ENCODE results near the gene EYS. TPM values are rescaled to one million over a fixed set of nuclear protein-coding genes. Genes with fewer than 3 reads are reported as not detected.

Gene EYS
- total and polyA plus RNA-seq, 2 donors from 2014 or later = not detected

GRCh38 chr6:65538644-65539043, 168.4 kb downstream of the EYS start:
- H3K27me3 ChIP-seq (ENCODE audit: control insufficient read depth, insufficient read depth, low read length) = no peaks in the 10 kb centered on the region
- H3K9ac ChIP-seq (ENCODE audit: low read length in 3 of 3) = no peak overlapping the region
- H3K27ac ChIP-seq (ENCODE audit: low read depth in 2 of 2, low read length in 2 of 2) = no peak overlapping the region
- intact Hi-C loops (cut with DNase I) = no loop called here
- no peaks in the 10 kb centered on the region for H3K36me3 ChIP-seq (ENCODE audit: control insufficient read depth in 2 of 3, insufficient read depth in 3 of 3, low read length in 3 of 3)
- no peaks in the 10 kb centered on the region for H3K9me3 ChIP-seq (ENCODE audit: control insufficient read depth in 2 of 3, insufficient read depth in 1 of 3, low read length in 3 of 3)
- no peak for FAIRE-seq
- no peak overlapping the region for H3K4me3 ChIP-seq (ENCODE audit: low read length in 3 of 3)
- no peak for TF ChIP-seq CTCF (IDR thresholded peaks at IDR 0.05; ENCODE audit: borderline replicate concordance, extremely low read depth, insufficient read depth)
- H3K4me1 ChIP-seq (ENCODE audit: control insufficient read depth in 2 of 3, insufficient read depth in 2 of 3, low read depth in 1 of 3, low read length in 3 of 3) = no peaks in the 10 kb centered on the region
- no peak for DNase-seq

GRCh38 chr6:65537600-65537999, 169.4 kb downstream of the EYS start:
- no peak overlapping the region for H3K9ac ChIP-seq (ENCODE audit: low read length in 3 of 3)
- no peak for TF ChIP-seq CTCF (IDR thresholded peaks at IDR 0.05; ENCODE audit: borderline replicate concordance, extremely low read depth, insufficient read depth)
- FAIRE-seq (no peak), DNase-seq (no peak)
- no peaks in the 10 kb centered on the region for H3K27me3 ChIP-seq (ENCODE audit: control insufficient read depth, insufficient read depth, low read length)
- no peaks in the 10 kb centered on the region for H3K4me1 ChIP-seq (ENCODE audit: control insufficient read depth in 2 of 3, insufficient read depth in 2 of 3, low read depth in 1 of 3, low read length in 3 of 3)
- H3K27ac ChIP-seq (ENCODE audit: low read depth in 2 of 2, low read length in 2 of 2) = no peak overlapping the region
- intact Hi-C loops (cut with DNase I) = no loop called here
- H3K4me3 ChIP-seq (ENCODE audit: low read length in 3 of 3) = no peak overlapping the region
- no peaks in the 10 kb centered on the region for H3K36me3 ChIP-seq (ENCODE audit: control insufficient read depth in 2 of 3, insufficient read depth in 3 of 3, low read length in 3 of 3)
- H3K9me3 ChIP-seq (ENCODE audit: control insufficient read depth in 2 of 3, insufficient read depth in 1 of 3, low read length in 3 of 3) = no peaks in the 10 kb centered on the region

GRCh38 chr6:65531533-65531932, 175.5 kb downstream of the EYS start:
- FAIRE-seq (no peak), DNase-seq (no peak)
- H3K27me3 ChIP-seq (ENCODE audit: control insufficient read depth, insufficient read depth, low read length) = no peaks in the 10 kb centered on the region
- no peak for TF ChIP-seq CTCF (IDR thresholded peaks at IDR 0.05; ENCODE audit: borderline replicate concordance, extremely low read depth, insufficient read depth)
- no peaks in the 10 kb centered on the region for H3K9me3 ChIP-seq (ENCODE audit: control insufficient read depth in 2 of 3, insufficient read depth in 1 of 3, low read length in 3 of 3)
- no peaks in the 10 kb centered on the region for H3K4me1 ChIP-seq (ENCODE audit: control insufficient read depth in 2 of 3, insufficient read depth in 2 of 3, low read depth in 1 of 3, low read length in 3 of 3)
- intact Hi-C loops (cut with DNase I) = no loop called here
- no peak overlapping the region for H3K9ac ChIP-seq (ENCODE audit: low read length in 3 of 3)
- no peak overlapping the region for H3K27ac ChIP-seq (ENCODE audit: low read depth in 2 of 2, low read length in 2 of 2)
- no peaks in the 10 kb centered on the region for H3K36me3 ChIP-seq (ENCODE audit: control insufficient read depth in 2 of 3, insufficient read depth in 3 of 3, low read length in 3 of 3)
- no peak overlapping the region for H3K4me3 ChIP-seq (ENCODE audit: low read length in 3 of 3)

GRCh38 chr6:65524232-65524631, 182.8 kb downstream of the EYS start:
- intact Hi-C loops (cut with DNase I) = no loop called here

More at GRCh38 chr6:65524232-65524631, 182.8 kb downstream of the EYS start:
- Histone ChIP-seq H3K27ac (ENCODE audit: low read depth in 2 of 2, low read length in 2 of 2) (no peak overlapping the region), H3K27me3 (ENCODE audit: control insufficient read depth, insufficient read depth, low read length) (no peaks in the 10 kb centered on the region), H3K36me3 (ENCODE audit: control insufficient read depth in 2 of 3, insufficient read depth in 3 of 3, low read length in 3 of 3) (no peaks in the 10 kb centered on the region), H3K4me1 (ENCODE audit: control insufficient read depth in 2 of 3, insufficient read depth in 2 of 3, low read depth in 1 of 3, low read length in 3 of 3) (no peaks in the 10 kb centered on the region), H3K4me3 (ENCODE audit: low read length in 3 of 3) (no peak overlapping the region), H3K9ac (ENCODE audit: low read length in 3 of 3) (no peak overlapping the region), H3K9me3 (ENCODE audit: control insufficient read depth in 2 of 3, insufficient read depth in 1 of 3, low read length in 3 of 3) (no peaks in the 10 kb centered on the region)
- no peak for FAIRE-seq
- TF ChIP-seq CTCF (IDR thresholded peaks at IDR 0.05; ENCODE audit: borderline replicate concordance, extremely low read depth, insufficient read depth) = no peak
- DNase-seq = no peak

Measured in kidney (tissue), 14 donors.